HuH-7.5 (cell line): ENCODE results near the gene C1orf74.

Source experiments
- DNase-seq: peaks from one replicate; pipeline ENCODE4 v3.0.0; 2011; ENCODE audit warnings: low spot score

The C1orf74 gene

GRCh38 chr1:209746451-209747165 is 37.8 kb downstream of the C1orf74 start:
- DNase-seq, result no peak

GRCh38 chr1:209743145-209743482 is 41.2 kb downstream of the C1orf74 start:
- no peak for DNase-seq

GRCh38 chr1:209742409-209743144 is 41.8 kb downstream of the C1orf74 start:
- no peak for DNase-seq

- no peak for DNase-seq
Observed at GRCh38 chr1:209741889-209742288, 42.5 kb downstream of the C1orf74 start.

GRCh38 chr1:209741193-209741592 is 43.2 kb downstream of the C1orf74 start:
- no peak for DNase-seq

- DNase-seq, result no peak
Observed at GRCh38 chr1:209738270-209738669, 46.1 kb downstream of the C1orf74 start.

GRCh38 chr1:209737118-209737505 is 47.2 kb downstream of the C1orf74 start:
- no peak for DNase-seq

- no peak for DNase-seq
Observed at GRCh38 chr1:209736490-209737117, 47.8 kb downstream of the C1orf74 start.

- no peak for DNase-seq
Observed at GRCh38 chr1:209733409-209734192, 50.8 kb downstream of the C1orf74 start.

- no peak for DNase-seq
Observed at GRCh38 chr1:209732725-209733124, 51.6 kb downstream of the C1orf74 start.

GRCh38 chr1:209729436-209729835 is 54.9 kb downstream of the C1orf74 start:
- DNase-seq, result no peak
